Renal pelvis (tissue), 4 donors: ENCODE measurements around the gene THRB. TPM values are rescaled to one million over a fixed set of nuclear protein-coding genes. Genes with fewer than 3 reads are reported as not detected.
A peak's percentile ranks its signal among the peaks of the same experiment; 100 is the strongest.

Experiments
- DNase-seq: peaks from one replicate; pipeline ENCODE4 v3.0.0-alpha.2; 2013
- polyA plus RNA-seq, 3 donors: library from polyadenylated mRNA; unstranded; fragments of 120-200 nt; gene quantifications; one replicate each; pipeline ENCODE4 v1.2.1, GENCODE V29; 2013; ENCODE audit not compliant: insufficient read length in 3 of 3

Gene THRB
- polyA plus RNA-seq, 3 donors = 23.3 to 35.9 (median 29.4) TPM

- no peak for DNase-seq
Measured at GRCh38 chr3:24184528-24185176, 310.0 kb downstream of the THRB start.

- no peak for DNase-seq
Measured at GRCh38 chr3:24182756-24183155, 311.9 kb downstream of the THRB start.

- DNase-seq = no peak
Measured at GRCh38 chr3:24181256-24181655, 313.4 kb downstream of the THRB start.

- DNase-seq = no peak
Measured at GRCh38 chr3:24180616-24181015, 314.0 kb downstream of the THRB start.

- DNase-seq = no peak
Measured at GRCh38 chr3:24177201-24177600, 317.4 kb downstream of the THRB start.

GRCh38 chr3:24174614-24175013 is 320.0 kb downstream of the THRB start:
- no peak for DNase-seq

- no peak for DNase-seq
Measured at GRCh38 chr3:24168977-24169376, 325.7 kb downstream of the THRB start.

- no peak for DNase-seq
Measured at GRCh38 chr3:24167429-24167828, 327.2 kb downstream of the THRB start.

GRCh38 chr3:24166515-24166914 is 328.1 kb downstream of the THRB start:
- no peak for DNase-seq

GRCh38 chr3:24165603-24165982 is 329.1 kb downstream of the THRB start:
- DNase-seq = no peak

- DNase-seq = no peak
Measured at GRCh38 chr3:24164967-24165602, 329.6 kb downstream of the THRB start.

- DNase-seq = no peak
Measured at GRCh38 chr3:24162929-24163328, 331.7 kb downstream of the THRB start.

- no peak for DNase-seq
Measured at GRCh38 chr3:24161841-24162240, 332.8 kb downstream of the THRB start.

GRCh38 chr3:24160424-24161095 is 334.1 kb downstream of the THRB start:
- peak; percentile 10 for DNase-seq

- DNase-seq = no peak
Measured at GRCh38 chr3:24158761-24159454, 335.7 kb downstream of the THRB start.

- DNase-seq = peak; percentile 5
Measured at GRCh38 chr3:24157106-24157505, 337.5 kb downstream of the THRB start.

- no peak for DNase-seq
Measured at GRCh38 chr3:24156466-24156865, 338.2 kb downstream of the THRB start.

GRCh38 chr3:24155276-24155675 is 339.4 kb downstream of the THRB start:
- DNase-seq = no peak

- DNase-seq = no peak
Measured at GRCh38 chr3:24154781-24155180, 339.9 kb downstream of the THRB start.

- DNase-seq = no peak
Measured at GRCh38 chr3:24154013-24154695, 340.5 kb downstream of the THRB start.

- DNase-seq = no peak
Measured at GRCh38 chr3:24151594-24151993, 343.1 kb downstream of the THRB start.

- DNase-seq = no peak
Measured at GRCh38 chr3:24149032-24149431, 345.6 kb downstream of the THRB start.
